Choroid plexus epithelial cell (primary cell): ENCODE data around the gene SPAG9.

Source experiments
- DNase-seq: peaks from one replicate; pipeline ENCODE4 v3.0.0-alpha.2; 2010; ENCODE audit warnings: low read depth
- H3K4me3 ChIP-seq: 2 replicates; pipeline ENCODE4 v1.5.1; 2011; ENCODE audit warnings: low read depth, mild to moderate bottlenecking, control low read depth, low read length, moderate library complexity
- TF ChIP-seq, protein P1 (sequence below): conservative IDR thresholded peaks from 2 replicates; pipeline ENCODE4 v1.5.1; 2011; ENCODE audit warnings: low read depth, mild to moderate bottlenecking, control low read depth, inconsistent platforms, low read length, moderate library complexity

The SPAG9 gene

DNA sequence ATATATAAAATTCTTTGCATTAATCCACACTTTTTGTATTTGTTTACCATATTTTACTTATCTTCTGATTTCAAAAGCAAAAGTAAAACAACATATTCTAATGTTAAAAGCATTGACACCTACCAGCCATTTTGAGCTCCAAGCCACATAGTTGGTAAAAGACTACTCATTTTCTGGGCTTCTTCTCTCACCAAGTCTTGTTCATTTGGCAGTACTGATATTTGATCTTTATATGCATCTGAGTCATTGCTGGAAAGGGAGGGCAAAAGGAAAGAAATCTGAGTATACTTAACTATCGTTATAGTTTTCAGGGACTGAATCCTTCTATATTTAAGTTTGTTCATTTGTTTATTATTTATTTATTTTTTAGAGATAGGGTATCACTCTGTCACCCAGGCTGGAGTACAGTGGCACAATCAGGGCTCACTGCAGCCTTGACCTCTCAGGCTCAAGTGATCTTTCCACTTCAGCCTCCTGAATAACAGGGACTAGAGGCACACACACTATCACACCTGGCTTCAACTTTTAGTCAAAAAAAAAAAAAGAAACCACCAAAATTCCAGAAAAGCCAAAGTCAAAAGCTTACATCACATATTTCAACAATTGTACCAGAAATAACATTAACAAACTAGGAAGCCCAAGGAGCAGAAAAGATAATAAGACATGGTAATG is 133.5 kb downstream of the SPAG9 start:
- peak; percentile 68 for DNase-seq
- H3K4me3 ChIP-seq = no peak overlapping the region
- TF ChIP-seq, protein P1, sequence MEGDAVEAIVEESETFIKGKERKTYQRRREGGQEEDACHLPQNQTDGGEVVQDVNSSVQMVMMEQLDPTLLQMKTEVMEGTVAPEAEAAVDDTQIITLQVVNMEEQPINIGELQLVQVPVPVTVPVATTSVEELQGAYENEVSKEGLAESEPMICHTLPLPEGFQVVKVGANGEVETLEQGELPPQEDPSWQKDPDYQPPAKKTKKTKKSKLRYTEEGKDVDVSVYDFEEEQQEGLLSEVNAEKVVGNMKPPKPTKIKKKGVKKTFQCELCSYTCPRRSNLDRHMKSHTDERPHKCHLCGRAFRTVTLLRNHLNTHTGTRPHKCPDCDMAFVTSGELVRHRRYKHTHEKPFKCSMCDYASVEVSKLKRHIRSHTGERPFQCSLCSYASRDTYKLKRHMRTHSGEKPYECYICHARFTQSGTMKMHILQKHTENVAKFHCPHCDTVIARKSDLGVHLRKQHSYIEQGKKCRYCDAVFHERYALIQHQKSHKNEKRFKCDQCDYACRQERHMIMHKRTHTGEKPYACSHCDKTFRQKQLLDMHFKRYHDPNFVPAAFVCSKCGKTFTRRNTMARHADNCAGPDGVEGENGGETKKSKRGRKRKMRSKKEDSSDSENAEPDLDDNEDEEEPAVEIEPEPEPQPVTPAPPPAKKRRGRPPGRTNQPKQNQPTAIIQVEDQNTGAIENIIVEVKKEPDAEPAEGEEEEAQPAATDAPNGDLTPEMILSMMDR = no peak

DNA sequence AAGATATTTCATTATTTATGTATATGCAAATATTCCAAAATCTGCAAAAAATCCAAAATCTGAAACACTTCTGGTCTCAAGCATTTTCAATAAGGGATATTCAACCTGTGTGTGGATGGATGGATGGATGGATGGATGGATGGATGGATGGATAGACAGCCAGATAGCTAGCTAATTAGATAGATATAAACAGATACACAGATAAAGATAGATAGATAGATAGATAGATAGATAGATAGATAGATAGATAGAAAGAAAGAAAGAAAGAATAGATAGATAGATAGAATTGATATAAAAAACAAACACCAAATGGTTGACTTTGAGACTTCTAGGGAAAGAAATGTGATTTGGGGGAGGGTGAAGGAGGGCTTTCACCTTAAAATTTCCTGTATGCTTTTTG is 139.4 kb downstream of the SPAG9 start:
- H3K4me3 ChIP-seq = no peak overlapping the region
- no peak for DNase-seq
- TF ChIP-seq, protein P1 = no peak

GRCh38 chr17:50979524-50979927 is 141.1 kb downstream of the SPAG9 start:
- no peak for DNase-seq
- TF ChIP-seq, protein P1 = no peak
- no peak overlapping the region for H3K4me3 ChIP-seq

GRCh38 chr17:50977487-50978159 is 143.0 kb downstream of the SPAG9 start:
- TF ChIP-seq, protein P1 = no peak
- no peak overlapping the region for H3K4me3 ChIP-seq
- DNase-seq = no peak

GRCh38 chr17:50976951-50977472 is 143.7 kb downstream of the SPAG9 start:
- H3K4me3 ChIP-seq = no peak overlapping the region
- peak; percentile 26 for DNase-seq
- TF ChIP-seq, protein P1 = no peak

DNA sequence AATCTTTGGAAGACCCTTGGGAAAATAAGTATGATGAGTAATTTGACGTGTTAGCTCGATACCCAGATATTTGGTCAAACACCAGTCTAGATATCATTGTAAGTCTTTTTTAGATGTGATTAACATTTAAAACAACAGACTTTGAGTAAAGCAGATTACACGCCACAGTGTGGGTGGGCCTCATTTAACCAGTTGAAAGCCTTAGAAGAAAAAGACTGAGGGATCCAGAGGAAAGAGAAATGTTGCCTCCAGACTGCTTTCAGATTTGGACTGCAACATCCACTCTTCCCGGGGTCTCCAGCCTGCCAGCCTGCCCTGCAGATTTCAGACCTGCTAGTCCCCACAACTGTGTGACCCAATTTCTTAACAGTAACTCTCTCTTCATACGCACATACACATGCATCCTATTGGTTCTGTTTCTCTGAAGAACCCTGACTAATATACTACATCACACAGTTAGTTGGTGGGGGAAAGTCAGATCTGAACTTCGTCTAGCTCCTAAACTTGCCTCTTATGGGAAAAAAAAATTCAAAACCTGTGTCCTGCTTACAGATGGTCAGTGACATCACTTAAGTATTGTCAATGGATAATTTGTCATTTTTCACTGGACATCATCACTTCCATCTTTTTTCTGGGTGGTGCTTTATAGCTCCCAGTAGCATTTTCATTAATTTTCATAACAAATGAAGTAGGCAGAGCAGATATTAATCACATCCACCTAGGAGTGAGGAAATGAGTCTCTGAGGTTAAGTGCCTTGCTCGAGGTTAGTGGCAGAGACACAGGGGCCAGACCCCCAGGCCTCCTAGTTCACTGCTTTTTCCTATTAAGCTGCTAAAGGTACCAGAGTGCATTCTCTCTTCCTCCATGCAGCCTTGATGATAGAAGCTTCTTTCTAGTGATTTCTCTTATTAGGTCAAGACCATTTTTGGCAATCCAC is 146.8 kb downstream of the SPAG9 start:
- DNase-seq = no peak
- no peak overlapping the region for H3K4me3 ChIP-seq
- TF ChIP-seq, protein P1 = no peak
